ENCODE measurements around the gene PKIG.

The PKIG gene

GRCh38 chr20:44590980-44591778 lies 8.8 kb downstream of the PKIG start:
- Histone ChIP-seq H3K27me3 (replicated peaks in 2 of 5; ENCODE audit: control insufficient read depth in 4 of 5, insufficient read depth in 5 of 5, low read length in 4 of 5) (no peaks in the 10 kb centered on the region), H3K27ac (ENCODE audit: insufficient read depth in 1 of 2, low read depth in 1 of 2, low read length in 2 of 2, poor library complexity in 1 of 2, severe bottlenecking in 2 of 2) (no peak overlapping the region), H3K36me3 (ENCODE audit: control insufficient read depth in 4 of 4, insufficient read depth in 4 of 4, low read length in 3 of 4) (peaks cover 0 to 13% (median 0%) of the 10 kb centered on the region in 4 experiments), H3K9me3 (ENCODE audit: control extremely low read depth in 1 of 5, control insufficient read depth in 4 of 5, insufficient read depth in 2 of 5, low read depth in 1 of 5, low read length in 4 of 5) (no peaks in the 10 kb centered on the region), H3K4me1 (ENCODE audit: control extremely low read depth in 1 of 4, control insufficient read depth in 4 of 4, insufficient read depth in 4 of 4, low read length in 3 of 4) (peaks cover 5 to 20% (median 10%) of the 10 kb centered on the region in 4 experiments), H3K4me3 (ENCODE audit: control insufficient read depth in 1 of 7, extremely low read depth in 1 of 7, insufficient read depth in 4 of 7, low read depth in 2 of 7, low read length in 6 of 7) (no peak overlapping the region)
- POLR2A ChIA-PET = interaction anchor here (0.6 kb wide), 1 partner anchor 15 kb away, joined by 5 read pairs; no protein-coding TSS in a partner anchor
- DNase-seq = no peak
- CTCF ChIA-PET = interaction anchor here (1.0 to 2.1 kb wide), 8 partner anchors 7 to 19 kb away, joined by 3 to 11 read pairs (median 4); no protein-coding TSS in a partner anchor
- WGBS (ENCODE audit: insufficient coverage) = 96% methylated on average over 6 of the region's 9 CpGs

GRCh38 chr20:44592366-44592765 lies 10.0 kb downstream of the PKIG start:
- no peak for DNase-seq
- Histone ChIP-seq H3K27me3 (replicated peaks in 2 of 5; ENCODE audit: control insufficient read depth in 4 of 5, insufficient read depth in 5 of 5, low read length in 4 of 5) (no peaks in the 10 kb centered on the region), H3K9me3 (ENCODE audit: control extremely low read depth in 1 of 5, control insufficient read depth in 4 of 5, insufficient read depth in 2 of 5, low read depth in 1 of 5, low read length in 4 of 5) (no peaks in the 10 kb centered on the region), H3K27ac (ENCODE audit: insufficient read depth in 1 of 2, low read depth in 1 of 2, low read length in 2 of 2, poor library complexity in 1 of 2, severe bottlenecking in 2 of 2) (no peak overlapping the region), H3K4me3 (ENCODE audit: control insufficient read depth in 1 of 7, extremely low read depth in 1 of 7, insufficient read depth in 4 of 7, low read depth in 2 of 7, low read length in 6 of 7) (no peak overlapping the region), H3K4me1 (ENCODE audit: control extremely low read depth in 1 of 4, control insufficient read depth in 4 of 4, insufficient read depth in 4 of 4, low read length in 3 of 4) (peaks cover 0 to 10% (median 2%) of the 10 kb centered on the region in 4 experiments), H3K36me3 (ENCODE audit: control insufficient read depth in 4 of 4, insufficient read depth in 4 of 4, low read length in 3 of 4) (peaks cover 0 to 13% (median 0%) of the 10 kb centered on the region in 4 experiments)
- POLR2A ChIA-PET = no interaction called here
- WGBS (ENCODE audit: insufficient coverage) = 97% methylated on average over 3 of the region's 3 CpGs
- CTCF ChIA-PET = interaction anchor here (1.0 to 2.1 kb wide), 3 partner anchors 10 to 18 kb away, joined by 3 to 8 read pairs (median 3); no protein-coding TSS in a partner anchor

DNA sequence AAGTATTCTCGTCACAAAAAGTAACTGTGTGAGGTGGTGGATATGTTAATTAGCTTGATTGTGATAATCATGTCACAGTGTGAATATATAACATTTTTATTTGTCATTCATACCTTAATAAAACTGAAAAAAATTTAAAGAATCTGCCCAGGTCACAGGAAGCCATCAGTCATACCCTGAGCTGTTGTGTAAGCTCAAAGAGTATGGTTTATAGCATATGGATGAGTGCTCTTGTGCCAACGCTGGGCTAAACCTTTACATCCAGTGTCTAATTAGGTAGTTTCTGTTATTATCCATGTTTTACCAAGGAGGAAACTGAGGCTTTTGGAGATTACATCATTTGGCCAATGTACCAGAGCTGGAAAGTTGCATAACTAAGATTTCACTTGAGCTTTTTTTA lies 11.4 kb downstream of the PKIG start:
- CTCF ChIA-PET = interaction anchor here (0.9 to 2.1 kb wide), 10 partner anchors 8 to 89 kb away, joined by 3 to 13 read pairs (median 4); partner anchors contain the start of gene PKIG
- POLR2A ChIA-PET = no interaction called here
- Histone ChIP-seq H3K4me3 (ENCODE audit: control insufficient read depth in 1 of 7, extremely low read depth in 1 of 7, insufficient read depth in 4 of 7, low read depth in 2 of 7, low read length in 6 of 7) (no peak overlapping the region), H3K27me3 (replicated peaks in 2 of 5; ENCODE audit: control insufficient read depth in 4 of 5, insufficient read depth in 5 of 5, low read length in 4 of 5) (no peaks in the 10 kb centered on the region), H3K36me3 (ENCODE audit: control insufficient read depth in 4 of 4, insufficient read depth in 4 of 4, low read length in 3 of 4) (peaks cover 0 to 13% (median 0%) of the 10 kb centered on the region in 4 experiments), H3K4me1 (ENCODE audit: control extremely low read depth in 1 of 4, control insufficient read depth in 4 of 4, insufficient read depth in 4 of 4, low read length in 3 of 4) (peaks cover 7 to 21% (median 15%) of the 10 kb centered on the region in 4 experiments), H3K27ac (ENCODE audit: insufficient read depth in 1 of 2, low read depth in 1 of 2, low read length in 2 of 2, poor library complexity in 1 of 2, severe bottlenecking in 2 of 2) (no peak overlapping the region), H3K9me3 (ENCODE audit: control extremely low read depth in 1 of 5, control insufficient read depth in 4 of 5, insufficient read depth in 2 of 5, low read depth in 1 of 5, low read length in 4 of 5) (no peaks in the 10 kb centered on the region)
- no peak for DNase-seq
- 80% methylated on average over 1 of the region's 2 CpGs for WGBS (ENCODE audit: insufficient coverage)

DNA sequence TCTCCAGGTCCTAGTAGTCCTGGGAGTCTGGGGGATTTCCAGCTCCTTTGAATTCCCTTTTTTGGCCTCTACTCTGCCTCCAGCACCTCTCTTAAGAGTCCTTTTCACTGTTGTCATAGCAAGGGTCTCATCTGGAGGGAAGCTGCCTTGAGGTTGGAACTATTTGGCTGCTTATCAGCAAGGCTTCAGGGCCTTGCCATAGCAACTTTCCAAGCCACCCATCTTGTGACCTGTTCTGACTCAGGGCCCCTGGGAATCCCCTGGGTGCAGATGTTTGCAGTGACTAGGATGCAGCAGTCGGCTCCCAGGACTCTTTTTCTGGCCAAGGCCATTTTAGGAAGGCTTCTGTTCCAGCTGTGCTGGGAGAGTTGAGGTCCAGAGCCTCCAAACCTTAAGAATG lies 12.4 kb downstream of the PKIG start:
- Histone ChIP-seq H3K4me3 (ENCODE audit: control insufficient read depth in 1 of 7, extremely low read depth in 1 of 7, insufficient read depth in 4 of 7, low read depth in 2 of 7, low read length in 6 of 7) (no peak overlapping the region), H3K27ac (ENCODE audit: insufficient read depth in 1 of 2, low read depth in 1 of 2, low read length in 2 of 2, poor library complexity in 1 of 2, severe bottlenecking in 2 of 2) (no peak overlapping the region), H3K9me3 (ENCODE audit: control extremely low read depth in 1 of 5, control insufficient read depth in 4 of 5, insufficient read depth in 2 of 5, low read depth in 1 of 5, low read length in 4 of 5) (no peaks in the 10 kb centered on the region), H3K36me3 (ENCODE audit: control insufficient read depth in 4 of 4, insufficient read depth in 4 of 4, low read length in 3 of 4) (peaks cover 0 to 13% (median 0%) of the 10 kb centered on the region in 4 experiments), H3K27me3 (replicated peaks in 2 of 5; ENCODE audit: control insufficient read depth in 4 of 5, insufficient read depth in 5 of 5, low read length in 4 of 5) (no peaks in the 10 kb centered on the region), H3K4me1 (ENCODE audit: control extremely low read depth in 1 of 4, control insufficient read depth in 4 of 4, insufficient read depth in 4 of 4, low read length in 3 of 4) (peaks cover 11 to 27% (median 22%) of the 10 kb centered on the region in 4 experiments)
- ChIA-PET POLR2A (no interaction called here), CTCF (interaction anchor here (0.6 to 2.1 kb wide), 8 partner anchors 9 to 59 kb away, joined by 3 to 13 read pairs (median 6); partner anchors contain the start of gene PKIG)
- WGBS (ENCODE audit: insufficient coverage) = 100% methylated on average over 1 of the region's 1 CpG
- peak; percentile 38 to 89 (median 84) for DNase-seq

GRCh38 chr20:44596010-44596409 lies 13.6 kb downstream of the PKIG start:
- Histone ChIP-seq H3K9me3 (ENCODE audit: control extremely low read depth in 1 of 5, control insufficient read depth in 4 of 5, insufficient read depth in 2 of 5, low read depth in 1 of 5, low read length in 4 of 5) (no peaks in the 10 kb centered on the region), H3K4me3 (ENCODE audit: control insufficient read depth in 1 of 7, extremely low read depth in 1 of 7, insufficient read depth in 4 of 7, low read depth in 2 of 7, low read length in 6 of 7) (no peak overlapping the region), H3K36me3 (ENCODE audit: control insufficient read depth in 4 of 4, insufficient read depth in 4 of 4, low read length in 3 of 4) (peaks cover 0 to 3% (median 0%) of the 10 kb centered on the region in 4 experiments), H3K4me1 (ENCODE audit: control extremely low read depth in 1 of 4, control insufficient read depth in 4 of 4, insufficient read depth in 4 of 4, low read length in 3 of 4) (peaks cover 11 to 38% (median 24%) of the 10 kb centered on the region in 4 experiments), H3K27me3 (replicated peaks in 2 of 5; ENCODE audit: control insufficient read depth in 4 of 5, insufficient read depth in 5 of 5, low read length in 4 of 5) (no peaks in the 10 kb centered on the region), H3K27ac (ENCODE audit: insufficient read depth in 1 of 2, low read depth in 1 of 2, low read length in 2 of 2, poor library complexity in 1 of 2, severe bottlenecking in 2 of 2) (no peak overlapping the region)
- ChIA-PET POLR2A (no interaction called here), CTCF (interaction anchor here (3.8 to 5.4 kb wide), 2 partner anchors 13 to 21 kb away, joined by 31 to 32 read pairs; no protein-coding TSS in a partner anchor)
- 95% methylated on average over 4 of the region's 4 CpGs for WGBS (ENCODE audit: insufficient coverage)
- no peak for DNase-seq

- Histone ChIP-seq H3K27ac (ENCODE audit: insufficient read depth in 1 of 2, low read depth in 1 of 2, low read length in 2 of 2, poor library complexity in 1 of 2, severe bottlenecking in 2 of 2) (no peak overlapping the region), H3K9me3 (ENCODE audit: control extremely low read depth in 1 of 5, control insufficient read depth in 4 of 5, insufficient read depth in 2 of 5, low read depth in 1 of 5, low read length in 4 of 5) (no peaks in the 10 kb centered on the region), H3K36me3 (ENCODE audit: control insufficient read depth in 4 of 4, insufficient read depth in 4 of 4, low read length in 3 of 4) (peaks cover 0 to under 1% (median 0%) of the 10 kb centered on the region in 4 experiments), H3K4me3 (ENCODE audit: control insufficient read depth in 1 of 7, extremely low read depth in 1 of 7, insufficient read depth in 4 of 7, low read depth in 2 of 7, low read length in 6 of 7) (no peak overlapping the region), H3K4me1 (ENCODE audit: control extremely low read depth in 1 of 4, control insufficient read depth in 4 of 4, insufficient read depth in 4 of 4, low read length in 3 of 4) (peaks cover 11 to 47% (median 31%) of the 10 kb centered on the region in 4 experiments), H3K27me3 (replicated peaks in 2 of 5; ENCODE audit: control insufficient read depth in 4 of 5, insufficient read depth in 5 of 5, low read length in 4 of 5) (no peaks in the 10 kb centered on the region)
- ChIA-PET CTCF (interaction anchor here (1.5 to 5.4 kb wide), 5 partner anchors 11 to 381 kb away, joined by 4 to 32 read pairs (median 14); no protein-coding TSS in a partner anchor), POLR2A (no interaction called here)
- no CpG with 5 or more reads among the region's 3 CpGs for whole genome bisulfite sequencing (ENCODE audit: insufficient coverage)
- no peak for DNase-seq
Observed at GRCh38 chr20:44596876-44597275, 14.5 kb downstream of the PKIG start.

DNA sequence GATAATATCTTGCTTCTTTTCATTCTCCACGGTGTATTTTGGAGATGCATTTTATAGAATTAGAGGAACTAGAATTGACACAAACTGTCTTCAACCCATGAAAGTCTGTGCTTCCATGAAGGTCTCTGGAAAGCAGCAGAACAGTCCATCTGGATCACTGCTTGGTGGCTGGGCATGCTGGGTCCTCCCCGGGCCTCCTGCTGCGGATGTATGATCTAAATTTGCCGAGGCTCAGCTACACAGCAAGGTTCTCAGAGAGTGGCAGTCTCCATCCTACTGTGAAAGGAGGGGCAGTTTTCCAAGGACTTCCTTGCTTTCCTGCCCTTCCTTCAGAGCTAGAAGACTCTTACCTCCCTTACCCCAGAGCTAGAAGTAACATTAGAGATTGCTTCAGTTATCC lies 15.1 kb downstream of the PKIG start:
- Histone ChIP-seq H3K27me3 (replicated peaks in 2 of 5; ENCODE audit: control insufficient read depth in 4 of 5, insufficient read depth in 5 of 5, low read length in 4 of 5) (no peaks in the 10 kb centered on the region), H3K4me1 (ENCODE audit: control extremely low read depth in 1 of 4, control insufficient read depth in 4 of 4, insufficient read depth in 4 of 4, low read length in 3 of 4) (peaks cover 11 to 50% (median 34%) of the 10 kb centered on the region in 4 experiments), H3K36me3 (ENCODE audit: control insufficient read depth in 4 of 4, insufficient read depth in 4 of 4, low read length in 3 of 4) (no peaks in the 10 kb centered on the region), H3K4me3 (ENCODE audit: control insufficient read depth in 1 of 7, extremely low read depth in 1 of 7, insufficient read depth in 4 of 7, low read depth in 2 of 7, low read length in 6 of 7) (no peak overlapping the region), H3K9me3 (ENCODE audit: control extremely low read depth in 1 of 5, control insufficient read depth in 4 of 5, insufficient read depth in 2 of 5, low read depth in 1 of 5, low read length in 4 of 5) (no peaks in the 10 kb centered on the region), H3K27ac (ENCODE audit: insufficient read depth in 1 of 2, low read depth in 1 of 2, low read length in 2 of 2, poor library complexity in 1 of 2, severe bottlenecking in 2 of 2) (no peak overlapping the region)
- POLR2A ChIA-PET = interaction anchor here (1.1 kb wide), 1 partner anchor 11 kb away, joined by 3 read pairs; no protein-coding TSS in a partner anchor
- CTCF ChIA-PET = interaction anchor here (0.9 to 5.4 kb wide), 10 partner anchors 7 to 382 kb away, joined by 3 to 32 read pairs (median 6); partner anchors contain the start of genes PKIG and SERINC3
- no peak for DNase-seq
- WGBS (ENCODE audit: insufficient coverage) = 98% methylated on average over 4 of the region's 4 CpGs
